ENCODE measurements around the gene CFAP73.

DNA sequence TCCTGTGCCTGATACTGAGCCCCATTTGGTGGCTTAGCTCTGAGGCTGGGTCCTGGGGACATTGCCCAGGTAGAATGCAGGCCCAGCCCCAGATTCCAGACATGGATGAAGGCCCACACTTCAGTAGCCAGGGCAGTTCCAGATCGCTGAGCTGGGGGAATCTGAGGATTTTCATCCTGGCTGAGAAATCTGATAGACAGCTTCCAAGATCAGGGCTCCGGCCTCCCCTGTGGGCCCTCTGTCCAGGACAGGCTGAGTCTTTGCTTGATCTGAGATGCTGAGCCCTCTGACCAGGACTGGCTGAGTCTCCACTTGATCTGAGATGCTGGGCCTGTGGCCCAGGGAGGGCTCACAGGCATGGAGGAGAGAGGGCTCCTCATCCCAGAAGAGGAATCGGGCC lies 10.7 kb upstream of the CFAP73 start:
- TF ChIP-seq, protein P1, sequence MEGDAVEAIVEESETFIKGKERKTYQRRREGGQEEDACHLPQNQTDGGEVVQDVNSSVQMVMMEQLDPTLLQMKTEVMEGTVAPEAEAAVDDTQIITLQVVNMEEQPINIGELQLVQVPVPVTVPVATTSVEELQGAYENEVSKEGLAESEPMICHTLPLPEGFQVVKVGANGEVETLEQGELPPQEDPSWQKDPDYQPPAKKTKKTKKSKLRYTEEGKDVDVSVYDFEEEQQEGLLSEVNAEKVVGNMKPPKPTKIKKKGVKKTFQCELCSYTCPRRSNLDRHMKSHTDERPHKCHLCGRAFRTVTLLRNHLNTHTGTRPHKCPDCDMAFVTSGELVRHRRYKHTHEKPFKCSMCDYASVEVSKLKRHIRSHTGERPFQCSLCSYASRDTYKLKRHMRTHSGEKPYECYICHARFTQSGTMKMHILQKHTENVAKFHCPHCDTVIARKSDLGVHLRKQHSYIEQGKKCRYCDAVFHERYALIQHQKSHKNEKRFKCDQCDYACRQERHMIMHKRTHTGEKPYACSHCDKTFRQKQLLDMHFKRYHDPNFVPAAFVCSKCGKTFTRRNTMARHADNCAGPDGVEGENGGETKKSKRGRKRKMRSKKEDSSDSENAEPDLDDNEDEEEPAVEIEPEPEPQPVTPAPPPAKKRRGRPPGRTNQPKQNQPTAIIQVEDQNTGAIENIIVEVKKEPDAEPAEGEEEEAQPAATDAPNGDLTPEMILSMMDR (IDR thresholded peaks at IDR 0.05; ENCODE audit: low read depth, low read length): no peak
- TF ChIP-seq POLR2A (IDR thresholded peaks at IDR 0.05; ENCODE audit: extremely low read depth, insufficient read length): no peak
- TF ChIP-seq, protein P2, sequence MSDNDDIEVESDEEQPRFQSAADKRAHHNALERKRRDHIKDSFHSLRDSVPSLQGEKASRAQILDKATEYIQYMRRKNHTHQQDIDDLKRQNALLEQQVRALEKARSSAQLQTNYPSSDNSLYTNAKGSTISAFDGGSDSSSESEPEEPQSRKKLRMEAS (IDR thresholded peaks at IDR 0.05; ENCODE audit: low read depth, low read length): no peak
